Measurements from ENCODE around the gene PACRG. TPM values are rescaled to one million over a fixed set of nuclear protein-coding genes. Genes with fewer than 3 reads are reported as not detected.

The PACRG gene
- total RNA-seq, 2 experiments from 2014 or later, result not detected

DNA sequence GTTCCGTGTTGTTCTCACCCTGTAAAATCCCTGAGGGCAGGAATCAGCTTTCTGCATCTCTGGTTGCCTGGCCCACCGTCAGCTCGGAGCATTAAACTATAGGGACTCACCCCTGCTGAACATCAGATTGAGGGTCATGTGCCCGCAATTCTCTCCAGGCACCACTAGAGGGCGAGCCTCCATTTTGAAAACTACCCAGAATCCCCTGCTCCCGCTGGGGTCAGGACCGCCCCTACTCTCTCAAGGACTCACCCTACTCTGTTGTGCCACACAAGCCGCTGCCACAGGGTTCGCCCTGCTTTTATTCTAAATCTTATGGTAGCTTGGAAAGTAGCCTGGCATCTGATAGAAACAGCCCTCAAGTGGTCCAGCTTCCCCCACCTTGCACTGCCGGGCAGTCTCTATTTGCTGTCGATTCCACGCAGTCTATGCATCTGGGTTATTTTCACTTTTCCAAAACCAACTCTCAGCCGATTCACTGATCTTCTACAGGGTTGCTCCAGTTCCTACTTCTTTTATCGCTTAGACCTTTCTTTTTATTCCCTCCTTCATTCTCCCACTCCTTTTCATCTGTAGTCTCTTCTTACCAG lies 442.6 kb downstream of the PACRG start:
- no peaks in the 10 kb centered on the region for H3K4me1 ChIP-seq (ENCODE audit: insufficient read depth, low read length, poor library complexity, severe bottlenecking)
- no peaks in the 10 kb centered on the region for H4K20me1 ChIP-seq (ENCODE audit: insufficient read depth, low read length)
- no peak for TF ChIP-seq EZH2phosphoT487 (IDR thresholded peaks at IDR 0.05; ENCODE audit: borderline replicate concordance, low read depth, low read length)
- TF ChIP-seq, protein P1, sequence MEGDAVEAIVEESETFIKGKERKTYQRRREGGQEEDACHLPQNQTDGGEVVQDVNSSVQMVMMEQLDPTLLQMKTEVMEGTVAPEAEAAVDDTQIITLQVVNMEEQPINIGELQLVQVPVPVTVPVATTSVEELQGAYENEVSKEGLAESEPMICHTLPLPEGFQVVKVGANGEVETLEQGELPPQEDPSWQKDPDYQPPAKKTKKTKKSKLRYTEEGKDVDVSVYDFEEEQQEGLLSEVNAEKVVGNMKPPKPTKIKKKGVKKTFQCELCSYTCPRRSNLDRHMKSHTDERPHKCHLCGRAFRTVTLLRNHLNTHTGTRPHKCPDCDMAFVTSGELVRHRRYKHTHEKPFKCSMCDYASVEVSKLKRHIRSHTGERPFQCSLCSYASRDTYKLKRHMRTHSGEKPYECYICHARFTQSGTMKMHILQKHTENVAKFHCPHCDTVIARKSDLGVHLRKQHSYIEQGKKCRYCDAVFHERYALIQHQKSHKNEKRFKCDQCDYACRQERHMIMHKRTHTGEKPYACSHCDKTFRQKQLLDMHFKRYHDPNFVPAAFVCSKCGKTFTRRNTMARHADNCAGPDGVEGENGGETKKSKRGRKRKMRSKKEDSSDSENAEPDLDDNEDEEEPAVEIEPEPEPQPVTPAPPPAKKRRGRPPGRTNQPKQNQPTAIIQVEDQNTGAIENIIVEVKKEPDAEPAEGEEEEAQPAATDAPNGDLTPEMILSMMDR (conservative IDR thresholded peaks at IDR 0.05; ENCODE audit: low read length), result peak; percentile 86
- ChIA-PET CTCF (ENCODE audit: unreplicated experiment) (no interaction called here), POLR2A (interaction anchor here (0.9 kb wide), 1 partner anchor 11 kb away, joined by 4 read pairs; no protein-coding TSS in a partner anchor)
- intact Hi-C loops (cut with micrococcal nuclease; ENCODE audit: unreplicated experiment), result loop anchor here (1.0 kb wide), 1 partner anchor 786 kb away; no protein-coding TSS in a partner anchor
- peak; percentile 49 for DNase-seq (ENCODE audit: low spot score)
- no TSS peak for BruUV-seq (replicated peaks)
- no peaks in the 10 kb centered on the region for H3K36me3 ChIP-seq (ENCODE audit: insufficient read depth, low read length)
- H3K4me2 ChIP-seq (ENCODE audit: low read length), result peak overlapping the region; percentile 9; the same call in 1 of the 2 replicates
- H3K9me3 ChIP-seq (ENCODE audit: low read length), result no peaks in the 10 kb centered on the region
- no peak overlapping the region for H3K27ac ChIP-seq (ENCODE audit: low read depth, low read length, poor library complexity, severe bottlenecking)
- no peaks in the 10 kb centered on the region for H3K9me2 ChIP-seq (ENCODE audit: insufficient read depth, low read length)
- no peak overlapping the region for H3K4me3 ChIP-seq (ENCODE audit: low read depth, low read length, poor library complexity, severe bottlenecking)
- peak overlapping the region; percentile 71; the same call in 1 of the 2 replicates for H2AFZ ChIP-seq (ENCODE audit: low read length)
- H3K79me2 ChIP-seq (ENCODE audit: insufficient read depth, low read depth, low read length), result no peaks in the 10 kb centered on the region

DNA sequence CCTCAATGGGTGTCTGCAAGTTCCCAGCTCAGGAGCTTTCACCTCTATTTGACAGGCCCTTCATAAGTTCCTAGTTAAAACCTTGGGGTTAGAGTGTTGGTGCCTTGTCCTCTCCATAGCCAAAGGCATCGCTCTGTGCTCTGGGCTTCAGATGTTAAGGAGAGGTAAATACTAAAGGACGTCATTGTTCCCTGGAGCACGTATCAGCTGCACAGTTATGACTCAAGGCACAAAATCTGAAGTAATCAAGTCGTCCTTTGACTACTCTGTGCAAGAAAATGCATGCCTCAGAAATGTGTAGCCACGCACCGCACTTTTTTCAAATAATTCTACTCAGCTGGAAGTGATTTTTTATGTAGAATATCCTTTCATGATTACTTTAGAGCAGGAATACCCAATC lies 446.0 kb downstream of the PACRG start:
- H4K20me1 ChIP-seq (ENCODE audit: insufficient read depth, low read length), result no peaks in the 10 kb centered on the region
- H3K9me3 ChIP-seq (ENCODE audit: low read length), result no peaks in the 10 kb centered on the region
- no peaks in the 10 kb centered on the region for H3K4me1 ChIP-seq (ENCODE audit: insufficient read depth, low read length, poor library complexity, severe bottlenecking)
- no peak overlapping the region for H3K4me2 ChIP-seq (ENCODE audit: low read length)
- ChIA-PET POLR2A (no interaction called here), CTCF (ENCODE audit: unreplicated experiment) (no interaction called here)
- no peak overlapping the region for H2AFZ ChIP-seq (ENCODE audit: low read length)
- no peak for TF ChIP-seq EZH2phosphoT487 (IDR thresholded peaks at IDR 0.05; ENCODE audit: borderline replicate concordance, low read depth, low read length)
- TF ChIP-seq, protein P1 (conservative IDR thresholded peaks at IDR 0.05; ENCODE audit: low read length), result no peak
- H3K36me3 ChIP-seq (ENCODE audit: insufficient read depth, low read length), result no peaks in the 10 kb centered on the region
- H3K4me3 ChIP-seq (ENCODE audit: low read depth, low read length, poor library complexity, severe bottlenecking), result no peak overlapping the region
- no TSS peak for BruUV-seq (replicated peaks)
- no peak for DNase-seq (ENCODE audit: low spot score)
- no peaks in the 10 kb centered on the region for H3K9me2 ChIP-seq (ENCODE audit: insufficient read depth, low read length)
- no peaks in the 10 kb centered on the region for H3K79me2 ChIP-seq (ENCODE audit: insufficient read depth, low read depth, low read length)
- intact Hi-C loops (cut with micrococcal nuclease; ENCODE audit: unreplicated experiment), result no loop called here
- H3K27ac ChIP-seq (ENCODE audit: low read depth, low read length, poor library complexity, severe bottlenecking), result no peak overlapping the region

DNA sequence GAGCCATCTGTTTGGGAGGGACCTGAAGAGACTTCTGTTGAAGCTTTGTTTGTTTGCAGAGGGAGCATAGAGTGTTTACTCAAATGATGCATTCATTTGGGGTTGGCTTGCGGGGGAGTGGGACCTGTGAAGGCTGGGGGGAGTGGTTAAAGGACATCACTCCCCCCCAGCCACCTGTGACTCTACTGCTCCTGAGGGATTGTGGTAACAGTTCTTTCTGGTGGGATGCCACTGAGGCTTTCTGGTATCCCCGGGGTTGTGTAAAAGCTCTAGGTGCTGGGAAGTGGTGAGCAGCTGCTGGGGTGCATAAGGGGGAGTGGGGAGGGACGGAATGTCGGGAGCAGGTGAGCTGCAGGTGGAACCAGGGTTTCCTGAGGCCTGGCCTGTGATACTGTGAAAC lies 447.5 kb downstream of the PACRG start:
- Histone ChIP-seq H3K79me2 (ENCODE audit: insufficient read depth, low read depth, low read length) (no peaks in the 10 kb centered on the region), H3K4me2 (ENCODE audit: low read length) (no peak overlapping the region), H3K4me3 (ENCODE audit: low read depth, low read length, poor library complexity, severe bottlenecking) (no peak overlapping the region), H3K9me3 (ENCODE audit: low read length) (no peaks in the 10 kb centered on the region), H3K36me3 (ENCODE audit: insufficient read depth, low read length) (no peaks in the 10 kb centered on the region), H3K9me2 (ENCODE audit: insufficient read depth, low read length) (no peaks in the 10 kb centered on the region), H3K27ac (ENCODE audit: low read depth, low read length, poor library complexity, severe bottlenecking) (no peak overlapping the region), H4K20me1 (ENCODE audit: insufficient read depth, low read length) (no peaks in the 10 kb centered on the region), H3K4me1 (ENCODE audit: insufficient read depth, low read length, poor library complexity, severe bottlenecking) (no peaks in the 10 kb centered on the region), H2AFZ (ENCODE audit: low read length) (no peak overlapping the region)
- CTCF ChIA-PET (ENCODE audit: unreplicated experiment), result interaction anchor here (0.6 kb wide), 1 partner anchor 16 kb away, joined by 3 read pairs; no protein-coding TSS in a partner anchor
- no TSS peak for BruUV-seq (replicated peaks)
- POLR2A ChIA-PET, result interaction anchor here (0.6 kb wide), 1 partner anchor 24 kb away, joined by 3 read pairs; no protein-coding TSS in a partner anchor
- intact Hi-C loops (cut with micrococcal nuclease; ENCODE audit: unreplicated experiment), result no loop called here
- TF ChIP-seq, protein P1 (conservative IDR thresholded peaks at IDR 0.05; ENCODE audit: low read length), result no peak
- TF ChIP-seq EZH2phosphoT487 (IDR thresholded peaks at IDR 0.05; ENCODE audit: borderline replicate concordance, low read depth, low read length), result no peak
- DNase-seq (ENCODE audit: low spot score), result no peak

Measured in OCI-LY7 (cell line).